ENCODE results near the gene PHYHIPL.
"Not testable (repeated sequence)": the region's sequence is repeated elsewhere in the genome, so short reads cannot be mapped to it uniquely, and the experiment has no call there.

The PHYHIPL gene

DNA sequence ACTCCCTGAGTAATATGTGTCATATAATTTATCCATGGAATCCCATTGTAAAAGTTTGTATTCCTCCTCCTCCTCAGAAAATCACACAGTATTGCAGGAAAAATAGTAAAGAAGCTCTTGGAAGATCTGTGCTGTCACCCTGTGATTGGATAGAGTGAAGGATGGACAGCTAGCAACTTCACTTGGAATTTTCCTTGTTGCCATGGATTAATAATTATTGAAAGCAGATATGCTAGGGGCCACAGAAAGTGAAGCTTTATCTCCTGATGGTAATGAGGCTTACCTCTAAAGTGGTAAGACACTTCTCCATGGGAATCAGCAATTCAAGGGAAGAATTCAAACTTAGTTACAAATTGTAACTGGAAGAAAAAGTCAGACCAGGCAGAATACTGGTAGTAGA, 48.8 kb downstream of the PHYHIPL start:
- FAIRE-seq (no peak), DNase-seq (ENCODE audit: insufficient read length, low spot score) (no peak)
- TF ChIP-seq POLR2A (IDR thresholded peaks at IDR 0.05; ENCODE audit: low read depth, low read length) (no peak), PAX5 (IDR thresholded peaks at IDR 0.05; ENCODE audit: insufficient read depth, low read length, severe bottlenecking) (no peak), POU2F2 (IDR thresholded peaks at IDR 0.05; ENCODE audit: low read depth, low read length) (no peak)

DNA sequence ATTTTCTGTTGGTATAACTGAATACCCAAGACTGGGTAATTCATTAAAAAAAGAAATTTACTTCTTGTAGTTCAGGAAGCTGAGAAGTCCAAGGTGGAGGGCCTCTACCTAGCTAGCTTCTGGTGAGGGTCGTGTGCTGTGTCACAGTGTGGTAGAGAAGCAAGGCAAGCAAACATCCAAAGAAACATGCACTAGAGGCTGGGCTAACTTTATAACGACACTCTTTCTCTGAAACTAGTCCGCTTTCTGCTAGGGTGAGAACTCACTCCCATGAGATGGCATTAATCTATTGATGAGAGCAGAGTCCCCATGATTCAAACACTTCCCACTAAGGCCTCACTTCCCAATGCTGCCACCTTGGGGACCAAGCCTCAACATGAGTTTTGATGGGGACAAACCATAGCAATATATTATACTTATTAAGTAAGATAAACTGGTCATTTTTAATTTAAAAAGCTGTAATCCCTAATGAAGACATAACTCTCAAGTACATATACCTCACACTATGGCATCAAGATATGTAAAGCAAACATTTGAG, 50.8 kb downstream of the PHYHIPL start:
- DNase-seq (ENCODE audit: insufficient read length, low spot score), result no peak
- FAIRE-seq, result no peak
- TF ChIP-seq POLR2A (IDR thresholded peaks at IDR 0.05; ENCODE audit: low read depth, low read length) (no peak), PAX5 (IDR thresholded peaks at IDR 0.05; ENCODE audit: insufficient read depth, low read length, severe bottlenecking) (no peak), SPI1 (IDR thresholded peaks at IDR 0.05; ENCODE audit: low read depth, low read length) (no peak), TAF1 (IDR thresholded peaks at IDR 0.05; ENCODE audit: low read depth, low read length) (no peak), POU2F2 (IDR thresholded peaks at IDR 0.05; ENCODE audit: low read depth, low read length) (no peak), POLR2AphosphoS5 (IDR thresholded peaks at IDR 0.05; ENCODE audit: low read depth, low read length) (no peak)

DNA sequence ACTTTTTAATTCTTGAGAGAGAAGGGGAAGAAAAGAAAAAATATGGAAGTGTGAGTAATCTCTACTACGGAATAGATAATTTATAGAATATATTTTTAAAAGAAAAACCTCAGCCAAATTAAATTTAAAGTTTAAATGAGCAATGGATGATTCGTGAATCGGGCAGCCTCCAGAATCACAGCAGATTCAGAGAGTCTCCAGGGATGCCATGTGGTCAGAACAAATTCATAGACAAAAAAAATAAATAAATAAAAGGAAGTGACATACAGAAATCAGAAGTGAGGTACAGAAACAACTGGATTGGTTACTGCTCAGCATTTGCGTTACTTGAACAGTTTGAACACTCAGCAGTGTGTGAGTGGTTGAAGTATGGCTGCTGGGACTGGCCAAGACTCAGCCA, 53.0 kb downstream of the PHYHIPL start:
- DNase-seq (ENCODE audit: insufficient read length, low spot score) (no peak), FAIRE-seq (no peak)
- TF ChIP-seq POLR2AphosphoS5 (IDR thresholded peaks at IDR 0.05; ENCODE audit: low read depth, low read length) (no peak), SPI1 (IDR thresholded peaks at IDR 0.05; ENCODE audit: low read depth, low read length) (no peak), TAF1 (IDR thresholded peaks at IDR 0.05; ENCODE audit: low read depth, low read length) (no peak), PAX5 (IDR thresholded peaks at IDR 0.05; ENCODE audit: insufficient read depth, low read length, severe bottlenecking) (no peak), POLR2A (IDR thresholded peaks at IDR 0.05; ENCODE audit: low read depth, low read length) (no peak), POU2F2 (IDR thresholded peaks at IDR 0.05; ENCODE audit: low read depth, low read length) (no peak)

DNA sequence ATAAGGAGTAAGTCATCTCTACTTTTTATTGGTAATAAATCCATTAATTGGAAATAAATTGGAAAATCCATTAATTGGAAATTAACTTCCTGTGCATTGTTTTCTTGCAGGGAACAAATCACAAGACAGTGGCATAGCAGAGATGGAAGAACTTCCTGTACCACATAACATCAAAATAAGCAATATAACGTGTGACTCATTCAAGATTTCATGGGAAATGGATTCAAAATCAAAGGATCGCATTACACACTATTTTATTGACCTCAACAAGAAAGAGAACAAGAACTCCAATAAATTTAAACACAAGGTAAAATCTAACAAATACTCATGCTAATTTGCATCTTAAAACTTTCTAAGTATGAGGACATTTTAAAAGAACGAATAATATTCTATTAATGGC, 57.8 kb downstream of the PHYHIPL start:
- TF ChIP-seq POLR2A (IDR thresholded peaks at IDR 0.05; ENCODE audit: low read depth, low read length), result no peak
- TF ChIP-seq PAX5 (IDR thresholded peaks at IDR 0.05; ENCODE audit: insufficient read depth, low read length, severe bottlenecking), result no peak
- no peak for TF ChIP-seq POLR2AphosphoS5 (IDR thresholded peaks at IDR 0.05; ENCODE audit: low read depth, low read length)
- TF ChIP-seq TAF1 (IDR thresholded peaks at IDR 0.05; ENCODE audit: low read depth, low read length), result no peak
- DNase-seq (ENCODE audit: insufficient read length, low spot score) (no peak), FAIRE-seq (no peak)

- no peak for DNase-seq (ENCODE audit: insufficient read length, low spot score)
- peak; percentile 20 for FAIRE-seq
- TF ChIP-seq SPI1 (IDR thresholded peaks at IDR 0.05; ENCODE audit: low read depth, low read length) (no peak), POLR2AphosphoS5 (IDR thresholded peaks at IDR 0.05; ENCODE audit: low read depth, low read length) (no peak), POLR2A (IDR thresholded peaks at IDR 0.05; ENCODE audit: low read depth, low read length) (no peak), POU2F2 (IDR thresholded peaks at IDR 0.05; ENCODE audit: low read depth, low read length) (no peak), TAF1 (IDR thresholded peaks at IDR 0.05; ENCODE audit: low read depth, low read length) (no peak), PAX5 (IDR thresholded peaks at IDR 0.05; ENCODE audit: insufficient read depth, low read length, severe bottlenecking) (no peak)
These were observed 58.5 kb downstream of the PHYHIPL start for GRCh38 chr10:59234816-59235429.

DNA sequence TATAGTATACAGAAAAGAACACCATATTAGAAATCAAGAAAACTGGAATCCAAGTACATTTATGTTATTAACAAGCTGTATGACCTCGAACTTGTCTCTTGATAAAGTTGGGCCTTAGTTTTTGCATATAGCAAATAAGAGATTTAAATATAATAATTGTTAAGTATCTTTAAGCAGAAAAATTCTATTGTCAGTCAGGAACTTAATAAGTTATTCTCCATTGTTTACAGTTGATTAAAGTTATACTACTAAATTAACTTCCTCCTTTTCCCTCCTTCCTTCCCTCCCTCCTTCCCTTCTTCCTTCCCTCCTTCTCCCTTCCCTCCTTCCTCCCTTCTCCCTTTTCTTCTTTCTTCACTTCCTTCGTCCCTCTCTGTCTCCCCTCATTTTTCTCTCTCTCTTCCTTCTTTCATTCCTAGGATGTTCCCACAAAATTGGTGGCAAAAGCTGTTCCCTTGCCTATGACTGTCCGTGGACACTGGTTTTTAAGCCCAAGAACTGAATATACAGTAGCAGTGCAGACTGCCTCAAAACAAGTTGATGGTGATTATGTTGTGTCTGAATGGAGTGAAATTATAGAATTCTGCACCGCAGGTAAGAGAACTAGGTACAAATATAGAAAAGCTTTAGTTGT, 59.7 kb downstream of the PHYHIPL start:
- TF ChIP-seq POU2F2 (IDR thresholded peaks at IDR 0.05; ENCODE audit: low read depth, low read length) (no peak), POLR2AphosphoS5 (IDR thresholded peaks at IDR 0.05; ENCODE audit: low read depth, low read length) (no peak), PAX5 (IDR thresholded peaks at IDR 0.05; ENCODE audit: insufficient read depth, low read length, severe bottlenecking) (no peak), POLR2A (IDR thresholded peaks at IDR 0.05; ENCODE audit: low read depth, low read length) (no peak)
- DNase-seq (ENCODE audit: insufficient read length, low spot score) (no peak), FAIRE-seq (no peak)

- TF ChIP-seq SPI1 (IDR thresholded peaks at IDR 0.05; ENCODE audit: low read depth, low read length) (no peak), TAF1 (IDR thresholded peaks at IDR 0.05; ENCODE audit: low read depth, low read length) (no peak), POLR2A (IDR thresholded peaks at IDR 0.05; ENCODE audit: low read depth, low read length) (no peak), PAX5 (IDR thresholded peaks at IDR 0.05; ENCODE audit: insufficient read depth, low read length, severe bottlenecking) (no peak)
- FAIRE-seq (no peak), DNase-seq (ENCODE audit: insufficient read length, low spot score) (no peak)
These were observed 61.3 kb downstream of the PHYHIPL start for GRCh38 chr10:59237775-59238174.

GRCh38 chr10:59239108-59239507, 62.7 kb downstream of the PHYHIPL start:
- DNase-seq (ENCODE audit: insufficient read length, low spot score); FAIRE-seq: not testable (repeated sequence)

GRCh38 chr10:59240582-59241183, 64.2 kb downstream of the PHYHIPL start:
- DNase-seq (ENCODE audit: insufficient read length, low spot score), result no peak
- FAIRE-seq, result no peak
- no peak for TF ChIP-seq PAX5 (IDR thresholded peaks at IDR 0.05; ENCODE audit: insufficient read depth, low read length, severe bottlenecking)
- TF ChIP-seq POLR2AphosphoS5 (IDR thresholded peaks at IDR 0.05; ENCODE audit: low read depth, low read length), result no peak
- TF ChIP-seq POLR2A (IDR thresholded peaks at IDR 0.05; ENCODE audit: low read depth, low read length), result no peak
- no peak for TF ChIP-seq POU2F2 (IDR thresholded peaks at IDR 0.05; ENCODE audit: low read depth, low read length)
- no peak for TF ChIP-seq SPI1 (IDR thresholded peaks at IDR 0.05; ENCODE audit: low read depth, low read length)
- no peak for TF ChIP-seq TAF1 (IDR thresholded peaks at IDR 0.05; ENCODE audit: low read depth, low read length)

DNA sequence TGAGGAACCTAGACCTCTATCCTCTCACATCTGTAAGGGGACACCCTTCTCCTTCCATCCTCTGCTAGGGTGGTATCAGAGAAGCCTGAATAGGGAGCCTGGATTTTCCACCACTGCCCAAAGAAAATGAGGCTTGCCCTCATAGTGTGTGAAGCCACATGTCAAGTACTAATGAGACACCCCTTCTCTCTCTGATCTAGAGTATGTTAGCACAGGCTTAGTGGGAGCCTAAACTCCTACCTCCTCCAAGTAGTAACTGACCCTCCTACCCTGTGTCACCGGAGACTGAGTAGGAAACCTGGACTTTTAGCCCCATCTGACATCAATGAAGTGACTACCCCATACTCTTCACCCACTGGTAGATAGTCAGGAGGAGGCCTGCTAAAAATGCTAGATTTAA, 65.6 kb downstream of the PHYHIPL start:
- DNase-seq (ENCODE audit: insufficient read length, low spot score) (no peak), FAIRE-seq (no peak)
- TF ChIP-seq TAF1 (IDR thresholded peaks at IDR 0.05; ENCODE audit: low read depth, low read length) (no peak), PAX5 (IDR thresholded peaks at IDR 0.05; ENCODE audit: insufficient read depth, low read length, severe bottlenecking) (no peak), POLR2A (IDR thresholded peaks at IDR 0.05; ENCODE audit: low read depth, low read length) (no peak), POLR2AphosphoS5 (IDR thresholded peaks at IDR 0.05; ENCODE audit: low read depth, low read length) (no peak), SPI1 (IDR thresholded peaks at IDR 0.05; ENCODE audit: low read depth, low read length) (no peak), POU2F2 (IDR thresholded peaks at IDR 0.05; ENCODE audit: low read depth, low read length) (no peak)
